Natural killer cell (primary cell): ENCODE data around the gene STARD13. TPM values are rescaled to one million over a fixed set of nuclear protein-coding genes. Genes with fewer than 3 reads are reported as not detected.

Experiments used
- ATAC-seq, 3 donors: fragments of 150-1000 bp in 2 of 3; fragments of 200-7000 bp in 1 of 3; cut with Tn5 transposase; 1 replicate in 1 of 3; 2 replicates in 2 of 3; pipeline ENCODE4 v1.10.0; 2021; ENCODE audit warnings: mild to moderate bottlenecking in 2 of 3, moderate library complexity in 2 of 3
- DNase-seq, 2 donors: peaks; one replicate each; pipeline versions ENCODE4 v3.0.0 to v3.0.0-alpha.2; 2013 to 2021; ENCODE audit warnings: mixed read lengths in 1 of 2
- H3K27ac ChIP-seq: one replicate; pipeline ENCODE4 v1.5.1; 2013; ENCODE audit warnings: mild to moderate bottlenecking, low read length
- H3K27me3 ChIP-seq: one replicate; pipeline ENCODE4 v1.6.1; 2013; ENCODE audit warnings: low read length; ENCODE audit not compliant: control insufficient read depth, insufficient read depth
- H3K36me3 ChIP-seq: one replicate; pipeline ENCODE4 v1.6.1; 2013; ENCODE audit warnings: low read length; ENCODE audit not compliant: control insufficient read depth, insufficient read depth
- H3K4me1 ChIP-seq: one replicate; pipeline ENCODE4 v1.6.1; 2013; ENCODE audit warnings: low read length; ENCODE audit not compliant: control insufficient read depth, insufficient read depth
- H3K4me3 ChIP-seq: one replicate; pipeline ENCODE4 v1.5.1; 2013; ENCODE audit warnings: low read length
- H3K9me3 ChIP-seq: one replicate; pipeline ENCODE4 v1.6.1; 2013; ENCODE audit warnings: low read length; ENCODE audit not compliant: control insufficient read depth, insufficient read depth
- H3K27ac Mint-ChIP-seq, 2 donors: one replicate each; pipeline ENCODE4 v1.8.0; 2022; ENCODE audit warnings: mild to moderate bottlenecking in 2 of 2, mixed read lengths in 2 of 2, moderate library complexity in 1 of 2
- H3K27me3 Mint-ChIP-seq, 2 donors: one replicate each; pipeline ENCODE4 v1.8.0; 2022; ENCODE audit warnings: low read depth in 2 of 2, mixed read lengths in 2 of 2
- H3K36me3 Mint-ChIP-seq: one replicate; pipeline ENCODE4 v1.8.0; 2022; ENCODE audit warnings: mixed read lengths
- H3K4me1 Mint-ChIP-seq, 2 donors: one replicate each; pipeline ENCODE4 v1.8.0; 2022; ENCODE audit warnings: mixed read lengths in 2 of 2
- H3K4me3 Mint-ChIP-seq: one replicate; pipeline ENCODE4 v1.8.0; 2022; ENCODE audit warnings: mild to moderate bottlenecking, moderate library complexity, mixed read lengths
- H3K9me3 Mint-ChIP-seq, 2 donors: one replicate each; pipeline ENCODE4 v1.8.0; 2022; ENCODE audit warnings: mixed read lengths in 2 of 2
- WGBS: methylation state at CpG from one replicate; pipeline ENCODE4 v1.1.7; 2013; ENCODE audit warnings: missing lambda C conversion rate; ENCODE audit not compliant: insufficient coverage; 5-methylcytosine and 5-hydroxymethylcytosine counted together
- intact Hi-C: fragments of 100-400 bp; cut with micrococcal nuclease; formaldehyde crosslinking; loops from one replicate; pipeline ENCODE4 v1.14.2; 2022
- total RNA-seq, 4 donors: library from RNA; stranded (reverse); fragments of 120-200 nt in 1 of 4; gene quantifications; one replicate each; pipeline versions ENCODE4 v1.2.3 to v1.2.4, GENCODE V29; 2013 to 2022
- TF ChIP-seq, protein P1 (sequence below): fragments of 200-600 bp; IDR thresholded peaks from one replicate; pipeline ENCODE4 v1.8.0; 2022; ENCODE audit warnings: antibody characterized with exemption

The STARD13 gene
- total RNA-seq, 3 donors from 2014 or later (not counting 1 experiment from before 2014, with no cell fraction given) = not detected

DNA sequence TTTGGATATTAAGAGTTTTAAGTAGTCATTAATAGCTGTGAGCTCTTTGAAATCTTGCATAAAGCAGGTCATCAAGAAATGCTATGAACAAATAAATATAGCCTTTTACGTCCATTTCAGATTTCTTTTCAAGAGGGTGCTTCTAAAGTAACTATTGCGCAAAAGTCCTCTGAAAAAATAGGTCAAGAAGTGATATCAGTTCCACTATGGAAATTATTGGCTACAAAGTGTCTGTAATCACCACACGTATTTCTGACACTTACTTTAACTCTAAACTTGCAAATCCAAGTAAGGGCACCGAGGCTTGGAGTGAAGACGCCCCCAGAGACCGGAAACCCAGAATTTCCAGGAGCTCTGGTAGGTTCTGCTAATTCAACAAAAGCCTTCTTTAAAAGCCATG is 44.9 kb upstream of the STARD13 start:
- no peak overlapping the region for H3K27ac Mint-ChIP-seq
- no peaks in the 10 kb centered on the region for H3K36me3 Mint-ChIP-seq
- H3K4me1 Mint-ChIP-seq = no peaks in the 10 kb centered on the region
- H3K4me3 Mint-ChIP-seq = no peak overlapping the region
- Histone ChIP-seq H3K27me3 (no peaks in the 10 kb centered on the region), H3K4me1 (no peaks in the 10 kb centered on the region), H3K36me3 (no peaks in the 10 kb centered on the region), H3K27ac (no peak overlapping the region), H3K4me3 (no peak overlapping the region), H3K9me3 (no peaks in the 10 kb centered on the region)
- peaks cover 0 to 8% of the 10 kb centered on the region in 2 donors for H3K27me3 Mint-ChIP-seq
- no peaks in the 10 kb centered on the region for H3K9me3 Mint-ChIP-seq
- TF ChIP-seq, protein P1, sequence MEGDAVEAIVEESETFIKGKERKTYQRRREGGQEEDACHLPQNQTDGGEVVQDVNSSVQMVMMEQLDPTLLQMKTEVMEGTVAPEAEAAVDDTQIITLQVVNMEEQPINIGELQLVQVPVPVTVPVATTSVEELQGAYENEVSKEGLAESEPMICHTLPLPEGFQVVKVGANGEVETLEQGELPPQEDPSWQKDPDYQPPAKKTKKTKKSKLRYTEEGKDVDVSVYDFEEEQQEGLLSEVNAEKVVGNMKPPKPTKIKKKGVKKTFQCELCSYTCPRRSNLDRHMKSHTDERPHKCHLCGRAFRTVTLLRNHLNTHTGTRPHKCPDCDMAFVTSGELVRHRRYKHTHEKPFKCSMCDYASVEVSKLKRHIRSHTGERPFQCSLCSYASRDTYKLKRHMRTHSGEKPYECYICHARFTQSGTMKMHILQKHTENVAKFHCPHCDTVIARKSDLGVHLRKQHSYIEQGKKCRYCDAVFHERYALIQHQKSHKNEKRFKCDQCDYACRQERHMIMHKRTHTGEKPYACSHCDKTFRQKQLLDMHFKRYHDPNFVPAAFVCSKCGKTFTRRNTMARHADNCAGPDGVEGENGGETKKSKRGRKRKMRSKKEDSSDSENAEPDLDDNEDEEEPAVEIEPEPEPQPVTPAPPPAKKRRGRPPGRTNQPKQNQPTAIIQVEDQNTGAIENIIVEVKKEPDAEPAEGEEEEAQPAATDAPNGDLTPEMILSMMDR = no peak
- no peak for DNase-seq
- ATAC-seq = no peak
- intact Hi-C loops = no loop called here
- WGBS = 84% methylated on average over 6 of the region's 6 CpGs

DNA sequence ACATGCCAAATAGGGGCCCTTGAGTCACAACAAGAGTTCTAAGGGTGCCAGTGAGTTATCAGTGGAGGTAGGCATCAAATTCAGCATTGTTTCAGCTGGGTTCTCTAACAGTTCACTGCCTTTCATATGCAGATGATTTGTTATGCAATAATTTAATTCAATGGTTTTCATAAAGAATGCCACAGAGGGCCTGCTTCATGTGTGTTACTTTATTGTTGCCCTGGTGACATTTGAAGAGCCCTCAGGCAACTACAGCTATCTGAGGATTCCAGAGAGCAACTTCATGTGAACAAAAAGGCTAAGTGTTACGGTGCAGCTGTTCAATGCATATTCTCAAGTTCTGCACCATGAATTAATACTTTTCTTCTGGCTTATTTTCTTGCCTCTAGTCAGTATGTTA is 43.1 kb upstream of the STARD13 start:
- Mint-ChIP-seq H3K36me3 (no peaks in the 10 kb centered on the region), H3K27ac (no peak overlapping the region), H3K4me3 (no peak overlapping the region), H3K27me3 (peaks cover 0 to 8% of the 10 kb centered on the region in 2 donors), H3K4me1 (no peaks in the 10 kb centered on the region), H3K9me3 (peaks cover 0 to 2% of the 10 kb centered on the region in 2 donors)
- no peaks in the 10 kb centered on the region for H3K9me3 ChIP-seq
- no peaks in the 10 kb centered on the region for H3K36me3 ChIP-seq
- intact Hi-C loops = no loop called here
- WGBS = 90% methylated on average over 1 of the region's 1 CpG
- no peaks in the 10 kb centered on the region for H3K4me1 ChIP-seq
- no peaks in the 10 kb centered on the region for H3K27me3 ChIP-seq
- ATAC-seq (no peak), DNase-seq (no peak)
- TF ChIP-seq, protein P1 = no peak
- H3K27ac ChIP-seq = no peak overlapping the region
- no peak overlapping the region for H3K4me3 ChIP-seq

DNA sequence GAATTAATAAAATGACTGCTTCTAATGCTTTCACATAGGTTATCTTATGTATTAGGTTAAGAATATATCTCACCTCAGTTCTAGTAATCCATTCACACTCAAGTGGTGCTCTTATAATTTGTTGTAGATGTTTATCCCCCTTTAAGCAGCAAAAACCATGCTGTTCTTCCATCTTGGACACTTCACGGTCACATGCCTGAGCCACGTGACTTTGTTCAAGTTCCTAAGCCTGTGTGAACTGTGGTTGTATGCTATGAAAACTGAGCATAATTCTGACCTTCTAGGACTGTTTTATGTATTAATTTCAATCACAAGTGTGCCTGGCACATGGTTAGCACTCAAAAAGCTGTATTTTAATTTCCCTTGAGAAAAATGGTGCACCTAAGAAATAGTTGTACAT is 41.2 kb upstream of the STARD13 start:
- TF ChIP-seq, protein P1 = no peak
- H3K4me3 ChIP-seq = no peak overlapping the region
- H3K36me3 Mint-ChIP-seq = no peaks in the 10 kb centered on the region
- no peak overlapping the region for H3K27ac Mint-ChIP-seq
- peaks cover 0 to 2% of the 10 kb centered on the region in 2 donors for H3K9me3 Mint-ChIP-seq
- no peaks in the 10 kb centered on the region for H3K36me3 ChIP-seq
- no peaks in the 10 kb centered on the region for H3K4me1 Mint-ChIP-seq
- DNase-seq (no peak), ATAC-seq (no peak)
- no peak overlapping the region for H3K27ac ChIP-seq
- H3K4me3 Mint-ChIP-seq = no peak overlapping the region
- 100% methylated on average over 2 of the region's 2 CpGs for WGBS
- H3K4me1 ChIP-seq = no peaks in the 10 kb centered on the region
- no peaks in the 10 kb centered on the region for H3K9me3 ChIP-seq
- peaks cover 0 to 3% of the 10 kb centered on the region in 2 donors for H3K27me3 Mint-ChIP-seq
- intact Hi-C loops = no loop called here
- no peaks in the 10 kb centered on the region for H3K27me3 ChIP-seq

DNA sequence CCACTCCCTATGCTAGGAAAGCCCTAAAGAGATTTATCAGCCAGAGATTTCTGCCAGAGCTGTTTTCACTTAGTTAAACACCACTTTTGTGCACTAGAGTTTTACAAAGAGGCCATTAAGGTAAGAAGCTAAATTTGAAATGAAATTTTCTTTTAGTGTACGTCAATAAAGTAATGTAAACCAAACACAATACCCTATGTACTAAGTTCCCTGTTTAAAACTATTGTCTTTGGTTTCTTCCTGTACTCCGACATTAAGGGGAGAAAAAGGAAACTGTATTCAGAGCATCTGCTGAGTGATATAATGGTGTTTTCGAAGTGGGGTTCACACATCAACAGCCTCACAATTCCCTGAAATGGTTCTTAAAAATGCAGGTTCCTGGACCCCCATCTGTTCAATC is 40.7 kb upstream of the STARD13 start:
- Histone ChIP-seq H3K4me3 (no peak overlapping the region), H3K36me3 (no peaks in the 10 kb centered on the region), H3K27ac (no peak overlapping the region), H3K4me1 (no peaks in the 10 kb centered on the region), H3K27me3 (no peaks in the 10 kb centered on the region), H3K9me3 (no peaks in the 10 kb centered on the region)
- Mint-ChIP-seq H3K9me3 (peaks cover 0 to 2% of the 10 kb centered on the region in 2 donors), H3K27me3 (no peaks in the 10 kb centered on the region), H3K27ac (no peak overlapping the region), H3K4me3 (no peak overlapping the region), H3K4me1 (no peaks in the 10 kb centered on the region), H3K36me3 (no peaks in the 10 kb centered on the region)
- no CpG with 5 or more reads among the region's 3 CpGs for WGBS
- intact Hi-C loops = no loop called here
- DNase-seq = no peak
- TF ChIP-seq, protein P1 = no peak
- no peak for ATAC-seq
